DMS 273 treated with DMSO at 0.1 percent for 48 hours (cell line): ENCODE results near the gene ZNF511.

ENCODE experiments used
- DNase-seq: peaks from one replicate; lab custom pipeline; 2025; lab: John Stamatoyannopoulos, UW

ZNF511 gene

GRCh38 chr10:133274751-133275683 lies 33.7 kb upstream of the ZNF511 start:
- DNase-seq: no peak

GRCh38 chr10:133275684-133276092 lies 33.0 kb upstream of the ZNF511 start:
- no peak for DNase-seq

GRCh38 chr10:133276100-133276434 lies 32.6 kb upstream of the ZNF511 start:
- DNase-seq: no peak

DNA sequence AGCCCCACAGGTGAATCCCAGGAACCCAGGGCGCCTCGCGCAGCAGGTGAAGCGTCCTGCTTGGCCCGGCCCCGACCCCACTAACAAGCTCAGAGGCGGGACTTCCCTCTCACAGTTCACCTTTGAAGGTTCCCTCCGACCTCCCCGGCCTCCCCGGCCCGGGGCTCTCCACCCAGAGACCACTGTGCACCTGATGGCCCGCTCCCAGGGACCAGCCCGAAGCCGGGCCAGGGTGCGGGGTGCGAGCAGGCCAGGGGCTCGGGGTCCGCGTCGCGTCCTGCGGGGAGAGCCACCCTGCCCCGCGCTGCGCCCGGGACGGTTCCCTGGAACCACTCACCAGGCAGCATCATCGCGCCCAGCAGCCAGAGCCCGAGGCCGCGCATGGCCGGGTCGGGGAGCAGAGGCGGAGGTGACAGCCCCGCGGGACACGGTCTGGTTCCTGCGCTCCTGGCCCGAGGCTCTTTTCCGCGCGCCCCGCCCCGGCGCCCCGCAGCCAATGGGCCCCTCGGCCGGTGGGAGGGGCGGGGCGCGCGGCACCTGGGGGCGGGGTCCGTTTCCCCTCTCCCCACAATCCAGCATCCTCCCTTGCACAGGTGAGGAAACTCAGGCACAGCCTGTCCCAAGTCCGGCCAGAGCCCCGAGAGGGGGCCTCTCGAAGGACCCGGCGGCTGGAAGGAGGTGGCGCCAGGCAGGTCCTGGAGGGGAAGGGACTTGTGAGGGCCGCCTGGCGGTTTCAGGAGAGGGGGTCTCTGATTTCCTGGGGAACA lies 32.1 kb upstream of the ZNF511 start, which contains the start of gene ADAM8:
Gene ADAM8, minus strand, starts transcription at position 434 of the 767 bp plus-strand sequence. Its CDS starts 51 bp downstream, at position 383.
- DNase-seq: no peak

- no peak for DNase-seq
These were observed 31.3 kb upstream of the ZNF511 start for GRCh38 chr10:133277277-133277992.

GRCh38 chr10:133277993-133278576 lies 30.6 kb upstream of the ZNF511 start:
- DNase-seq: no peak

DNA sequence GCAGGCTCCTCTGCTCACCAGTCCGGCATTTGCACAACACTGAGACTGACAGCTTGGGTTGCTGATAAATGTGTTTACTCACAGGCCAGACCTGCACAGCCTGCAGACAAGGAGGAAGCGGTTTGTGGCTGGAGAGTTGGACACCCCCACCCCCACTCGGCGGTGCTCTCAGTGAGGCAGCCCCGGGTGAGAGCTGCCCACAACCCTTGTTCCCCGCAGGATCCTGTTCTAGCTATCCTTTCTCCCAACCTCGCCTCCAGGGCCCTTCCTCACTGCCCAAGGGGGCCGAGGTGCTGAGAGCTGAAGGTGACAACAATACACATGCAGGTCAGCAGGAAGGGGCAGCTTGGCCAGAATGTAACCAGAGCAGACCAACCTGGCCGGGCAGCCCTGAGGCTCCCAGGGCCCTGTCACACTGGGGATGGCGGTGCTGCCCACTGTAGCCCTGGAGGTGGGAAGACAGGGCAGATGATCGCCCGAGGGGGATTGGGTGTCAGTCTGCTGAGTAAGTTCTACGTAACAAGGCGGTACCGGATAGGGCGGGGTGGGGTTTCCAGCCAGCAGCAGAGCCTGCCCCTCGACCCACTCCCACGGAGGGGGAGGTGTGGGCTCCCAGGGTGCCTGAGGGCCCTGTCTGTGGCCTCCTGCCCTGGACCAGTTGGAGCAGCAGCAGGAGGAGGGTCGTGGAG lies 30.0 kb upstream of the ZNF511 start:
- DNase-seq: no peak

GRCh38 chr10:133279326-133280226 lies 29.1 kb upstream of the ZNF511 start:
- no peak for DNase-seq

DNA sequence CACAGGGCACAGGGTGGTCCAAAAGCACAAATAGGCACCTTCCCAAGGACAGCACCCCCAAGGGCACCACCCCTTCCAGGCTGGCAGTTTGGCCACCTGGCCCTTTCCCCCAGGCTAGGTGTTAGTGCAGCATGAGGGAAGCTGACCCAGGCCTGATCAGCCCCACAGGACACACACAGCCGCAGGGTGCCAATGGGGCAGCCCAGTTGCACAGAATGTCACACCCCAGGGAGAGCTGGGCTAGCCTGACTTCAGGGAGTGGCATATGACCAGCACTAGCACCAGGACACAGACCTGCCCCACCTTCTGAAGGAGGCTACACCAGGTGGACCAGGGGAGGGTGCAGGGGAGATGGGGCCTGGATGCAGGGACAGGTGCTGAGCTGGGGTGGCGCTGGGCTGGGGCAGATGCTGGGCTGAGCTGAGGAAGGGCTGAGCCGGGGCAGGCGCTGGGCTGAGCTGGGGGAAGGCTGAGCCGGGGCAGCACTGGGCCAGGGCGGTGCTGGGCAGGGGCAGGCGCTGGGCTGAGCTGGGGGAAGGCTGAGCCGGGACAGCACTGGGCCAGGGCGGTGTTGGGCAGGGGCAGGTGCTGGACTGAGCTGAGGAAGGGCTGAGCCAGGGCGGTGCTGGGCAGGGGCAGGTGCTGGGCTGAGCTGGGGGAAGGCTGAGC lies 28.2 kb upstream of the ZNF511 start:
- DNase-seq: no peak

GRCh38 chr10:133281084-133281483 lies 27.6 kb upstream of the ZNF511 start:
- no peak for DNase-seq

- no peak for DNase-seq
These were observed 26.9 kb upstream of the ZNF511 start for GRCh38 chr10:133281628-133282372.

- DNase-seq: no peak
These were observed 25.8 kb upstream of the ZNF511 start for GRCh38 chr10:133282846-133283390.

DNA sequence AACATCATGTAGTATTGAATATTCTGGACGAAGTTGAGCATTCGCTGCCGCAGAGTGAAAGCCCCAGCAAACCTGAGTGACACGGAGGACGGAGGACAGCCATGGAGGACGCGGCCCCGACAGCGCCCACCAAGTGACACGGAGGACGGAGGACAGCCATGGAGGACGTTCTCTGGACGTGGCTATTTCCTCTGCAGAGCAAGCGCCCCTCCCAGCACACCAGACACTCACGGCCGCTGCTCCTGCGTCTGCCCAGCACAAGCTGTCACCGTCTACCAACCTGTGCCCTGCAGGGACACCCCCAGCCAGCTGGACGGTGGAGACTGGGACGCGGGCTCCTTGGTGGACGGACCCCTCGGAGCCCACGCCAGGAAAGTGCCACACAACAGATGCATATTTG lies 24.8 kb upstream of the ZNF511 start:
- no peak for DNase-seq

GRCh38 chr10:133285217-133285616 lies 23.5 kb upstream of the ZNF511 start:
- DNase-seq: no peak

- DNase-seq: no peak
These were observed 22.3 kb upstream of the ZNF511 start for GRCh38 chr10:133286366-133286765.

- DNase-seq: no peak
These were observed 20.7 kb upstream of the ZNF511 start for GRCh38 chr10:133287832-133288500.

GRCh38 chr10:133289761-133290160 lies 19.0 kb upstream of the ZNF511 start:
- no peak for DNase-seq
